BJ (cell line): Measurements from ENCODE around the gene MAP3K14. TPM values are rescaled to one million over a fixed set of nuclear protein-coding genes. Genes with fewer than 3 reads are reported as not detected.

ENCODE experiments used
- CTCF ChIA-PET: fragments of 350-600 bp; formaldehyde crosslinking; extraction: SDS; loops from one replicate; lab custom pipeline; 2021; ENCODE audit warnings: antibody characterized with exemption, inconsistent platforms; lab: Yijun Ruan, JAX
- POLR2A ChIA-PET: fragments of 300-600 bp; sonication (Branson Sonifier 250); formaldehyde crosslinking; extraction: SDS; loops from one replicate; lab custom pipeline; 2021; ENCODE audit warnings: antibody characterized with exemption; lab: Charles Lee
- DNase-seq: peaks from one replicate; pipeline ENCODE4 v3.0.0-alpha.2; 2011; ENCODE audit warnings: low read depth
- H3K27me3 ChIP-seq: 2 replicates; pipeline ENCODE4 v1.6.0; 2011; ENCODE audit warnings: low read length; ENCODE audit not compliant: control insufficient read depth, insufficient read depth
- H3K36me3 ChIP-seq: 2 replicates; pipeline ENCODE4 v1.5.1; 2011; ENCODE audit warnings: low read length; ENCODE audit not compliant: control insufficient read depth, insufficient read depth
- H3K4me3 ChIP-seq: 2 replicates; pipeline ENCODE4 v1.5.1; 2011; ENCODE audit warnings: low read depth, mild to moderate bottlenecking, control low read depth, low read length
- CTCF ChIP-seq: IDR thresholded peaks from 2 replicates; pipeline ENCODE4 v1.5.1; 2011; ENCODE audit warnings: low read depth, mild to moderate bottlenecking, control low read depth, inconsistent platforms, low read length, moderate library complexity; ENCODE audit not compliant: insufficient read depth
- polyA plus RNA-seq: library from polyadenylated mRNA; depleted of rRNA; stranded (reverse); fragments of >200 nt; gene quantifications from 2 replicates; pipeline ENCODE4 v1.2.3, GENCODE V29; 2011

The MAP3K14 gene
- polyA plus RNA-seq, 1 experiment, result 6.5 TPM

- H3K36me3 ChIP-seq, result peaks cover 52% of the 10 kb centered on the region
- POLR2A ChIA-PET, result no interaction called here
- no peak for TF ChIP-seq CTCF
- no peaks in the 10 kb centered on the region for H3K27me3 ChIP-seq
- no peak overlapping the region for H3K4me3 ChIP-seq
- CTCF ChIA-PET, result interaction anchor here (0.5 to 4.7 kb wide), 7 partner anchors 11 to 153 kb away, joined by 3 to 40 read pairs (median 4); partner anchors contain the start of gene ACBD4
- no peak for DNase-seq
Measured at GRCh38 chr17:45287526-45288500, 29.0 kb downstream of the MAP3K14 start.

DNA sequence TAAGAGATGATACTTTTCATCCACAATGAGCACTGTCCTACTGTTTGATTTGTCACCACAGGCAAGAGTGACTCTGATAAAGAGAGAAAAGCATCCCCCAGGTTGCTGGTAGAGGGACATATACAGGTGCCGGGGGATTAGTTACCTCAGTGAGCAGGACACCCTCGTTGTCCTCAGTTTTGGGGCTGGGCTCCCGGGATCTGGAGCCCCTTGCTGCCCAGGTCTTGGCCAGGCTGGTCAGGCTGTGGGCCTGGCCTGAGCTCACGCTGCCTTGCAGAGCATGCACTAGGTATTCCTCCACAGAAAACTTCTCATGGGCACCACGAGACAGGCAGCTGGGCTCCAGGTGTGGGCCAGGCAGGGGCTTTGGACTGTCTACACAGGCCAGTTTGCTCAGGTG, 30.5 kb downstream of the MAP3K14 start:
- POLR2A ChIA-PET, result no interaction called here
- no peak for DNase-seq
- Histone ChIP-seq H3K36me3 (peaks cover 54% of the 10 kb centered on the region), H3K27me3 (no peaks in the 10 kb centered on the region), H3K4me3 (no peak overlapping the region)
- no peak for TF ChIP-seq CTCF
- CTCF ChIA-PET, result interaction anchor here (0.9 to 4.7 kb wide), 4 partner anchors 7 to 59 kb away, joined by 3 to 40 read pairs (median 16); no protein-coding TSS in a partner anchor

- TF ChIP-seq CTCF, result peak; percentile 23; the same call in 1 of the 2 replicates
- Histone ChIP-seq H3K36me3 (peaks cover 46% of the 10 kb centered on the region), H3K4me3 (no peak overlapping the region), H3K27me3 (no peaks in the 10 kb centered on the region)
- POLR2A ChIA-PET, result interaction anchor here (0.7 kb wide), 1 partner anchor 108 kb away, joined by 3 read pairs; no protein-coding TSS in a partner anchor
- DNase-seq, result no peak
- CTCF ChIA-PET, result interaction anchor here (0.5 to 4.0 kb wide), 10 partner anchors 9 to 107 kb away, joined by 3 to 27 read pairs (median 3); no protein-coding TSS in a partner anchor
Measured at GRCh38 chr17:45284176-45285140, 32.4 kb downstream of the MAP3K14 start.

DNA sequence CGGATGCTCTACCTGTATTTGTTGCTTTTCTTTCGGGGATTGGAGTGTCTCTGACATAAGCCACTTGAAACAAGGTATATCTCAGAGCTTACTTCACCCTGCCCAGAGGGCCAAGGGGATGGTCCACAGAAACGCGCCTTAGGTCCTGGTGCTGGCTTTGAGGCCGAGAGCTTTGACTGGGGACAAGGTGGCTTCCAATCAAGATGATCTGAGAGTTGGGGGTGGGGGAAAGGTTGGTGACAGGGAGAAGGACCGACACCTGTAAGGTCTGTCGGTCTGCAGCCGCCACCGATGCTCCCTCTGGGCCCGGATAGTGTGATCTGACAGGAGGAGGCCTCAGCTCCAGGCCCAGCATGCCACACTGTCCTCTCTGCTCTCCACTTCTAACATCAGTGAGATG, 33.1 kb downstream of the MAP3K14 start:
- H3K27me3 ChIP-seq, result no peaks in the 10 kb centered on the region
- peaks cover 39% of the 10 kb centered on the region for H3K36me3 ChIP-seq
- POLR2A ChIA-PET, result no interaction called here
- TF ChIP-seq CTCF, result no peak
- H3K4me3 ChIP-seq, result no peak overlapping the region
- CTCF ChIA-PET, result interaction anchor here (0.7 to 4.0 kb wide), 9 partner anchors 10 to 108 kb away, joined by 3 to 27 read pairs (median 3); no protein-coding TSS in a partner anchor
- no peak for DNase-seq
